GM19438 (cell line): ENCODE results near the gene MYADML2.

ENCODE experiments used
- ATAC-seq: cut with Tn5 transposase; IDR thresholded peaks from one replicate; pipeline ENCODE4 v1.9.1; 2021; ENCODE audit warnings: low read depth; ENCODE audit not compliant: unreplicated experiment

MYADML2 gene

GRCh38 chr17:81901167-81902022, 45.6 kb downstream of the MYADML2 start:
- no peak for ATAC-seq

- no peak for ATAC-seq
Observed at GRCh38 chr17:81900181-81900820, 46.7 kb downstream of the MYADML2 start.

GRCh38 chr17:81899514-81900166, 47.4 kb downstream of the MYADML2 start:
- ATAC-seq = no peak

DNA sequence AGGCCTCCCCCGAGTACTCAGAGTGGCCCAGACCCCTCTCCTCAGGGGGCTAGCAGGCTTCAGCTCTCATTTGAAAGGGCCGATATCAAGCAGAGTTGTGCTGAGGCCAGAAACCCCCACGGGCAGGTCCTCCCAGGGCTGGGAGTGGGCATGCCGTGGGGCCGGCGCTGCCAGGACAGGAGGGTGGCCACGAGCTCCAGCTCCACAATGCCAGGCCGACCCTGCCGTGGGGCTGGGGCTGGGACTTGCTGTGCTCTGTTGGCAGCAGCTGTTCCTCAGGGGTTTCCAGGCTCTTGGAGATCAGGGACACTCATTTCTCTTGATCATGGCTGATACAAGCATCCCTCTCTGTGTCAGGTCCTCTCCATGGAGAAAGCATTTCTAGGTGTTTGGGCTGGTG, 48.1 kb downstream of the MYADML2 start:
- ATAC-seq = no peak

GRCh38 chr17:81898029-81898866, 48.8 kb downstream of the MYADML2 start:
- ATAC-seq = no peak

DNA sequence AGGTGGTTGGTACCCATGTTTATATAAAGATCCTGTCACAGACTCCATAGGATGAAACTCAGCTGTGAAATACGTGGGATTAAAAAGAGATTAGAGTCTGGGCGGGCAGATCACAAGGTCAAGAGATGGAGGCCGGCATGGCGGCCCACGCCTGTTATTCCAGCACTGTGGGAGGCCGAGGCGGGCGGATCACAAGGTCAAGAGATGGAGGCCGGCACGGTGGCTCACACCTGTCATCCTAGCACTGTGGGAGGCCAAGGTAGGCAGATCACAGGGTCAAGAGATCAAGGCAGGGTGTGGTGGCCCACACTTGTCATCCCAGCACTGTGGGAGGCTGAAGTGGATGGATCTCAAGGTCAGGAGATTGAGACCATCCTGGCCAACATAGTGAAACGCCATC, 51.6 kb downstream of the MYADML2 start:
- no peak for ATAC-seq

GRCh38 chr17:81891303-81891552, 55.8 kb downstream of the MYADML2 start:
- ATAC-seq = peak; percentile 2

GRCh38 chr17:81890447-81891302, 56.4 kb downstream of the MYADML2 start:
- ATAC-seq = no peak
